GM19467 (cell line): ENCODE data around the gene JPT1.
"Not testable (repeated sequence)": the region's sequence is repeated elsewhere in the genome, so short reads cannot be mapped to it uniquely, and the experiment has no call there.

Source experiments
- ATAC-seq: cut with Tn5 transposase; IDR thresholded peaks from one replicate; pipeline ENCODE4 v1.9.1; 2021; ENCODE audit warnings: mild to moderate bottlenecking, moderate library complexity; ENCODE audit not compliant: unreplicated experiment

JPT1 gene

DNA sequence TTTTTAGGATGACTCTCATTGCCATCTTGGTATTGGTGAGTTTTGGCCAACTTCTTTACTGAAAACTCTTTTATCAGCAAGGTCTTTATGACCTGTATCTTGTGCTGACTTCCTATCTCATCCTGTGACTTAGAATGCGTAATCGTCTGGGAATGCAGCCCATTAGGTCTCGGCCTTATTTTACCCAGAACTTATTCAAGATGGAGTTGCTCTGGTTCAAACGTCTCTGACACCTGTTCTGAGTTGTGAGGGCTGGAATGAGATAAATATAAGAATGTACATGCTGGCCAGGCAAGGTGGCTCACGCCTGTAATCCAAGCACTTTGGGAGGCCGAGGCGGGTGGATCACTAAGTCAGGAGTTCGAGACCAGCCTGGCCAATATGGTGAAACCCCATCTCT lies 4.2 kb upstream of the JPT1 start:
- ATAC-seq, result not testable (repeated sequence)

DNA sequence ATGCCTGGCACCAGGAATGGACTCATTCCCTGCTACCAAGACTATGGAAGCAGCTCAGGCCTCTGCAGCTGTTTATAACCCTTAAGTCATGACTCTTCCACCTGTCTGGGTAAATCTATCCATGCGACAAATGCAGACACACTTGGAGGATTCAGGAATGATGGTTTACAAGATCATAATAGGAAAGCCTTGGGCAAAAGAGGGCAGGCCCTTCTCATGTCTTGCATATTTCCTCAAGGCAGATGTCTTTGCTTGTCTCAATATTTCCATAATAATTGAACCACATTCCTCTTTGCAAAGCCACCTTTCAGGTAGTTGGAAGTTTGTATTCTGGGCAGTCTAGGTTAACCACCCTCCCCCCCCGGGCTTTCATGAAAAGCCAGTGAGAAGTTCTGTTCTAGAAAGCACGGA lies 884 bp upstream of the JPT1 start:
- no peak for ATAC-seq

DNA sequence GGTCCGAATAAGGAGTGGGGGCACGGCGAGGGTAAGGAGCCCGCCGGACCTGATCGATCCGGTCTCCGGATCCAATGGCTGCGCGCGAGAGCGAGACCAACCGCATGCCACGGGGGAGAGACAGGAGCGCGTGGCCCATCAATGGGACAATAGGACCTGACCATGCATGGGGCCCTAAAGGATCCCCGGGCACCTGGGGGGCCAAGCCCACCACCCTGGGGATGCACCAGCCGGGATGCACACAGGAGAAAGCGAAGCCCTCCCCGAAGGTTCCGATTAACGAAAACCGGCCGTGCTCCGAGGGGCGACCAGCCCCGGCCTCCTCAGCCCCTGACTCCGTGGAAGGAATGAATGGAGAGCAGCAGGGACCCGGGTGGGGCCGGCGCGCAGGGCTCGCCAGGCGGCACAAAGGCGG lies 525 bp downstream of the JPT1 start:
- no peak for ATAC-seq

GRCh38 chr17:75152922-75153779 lies 1.2 kb downstream of the JPT1 start:
- ATAC-seq, result no peak

DNA sequence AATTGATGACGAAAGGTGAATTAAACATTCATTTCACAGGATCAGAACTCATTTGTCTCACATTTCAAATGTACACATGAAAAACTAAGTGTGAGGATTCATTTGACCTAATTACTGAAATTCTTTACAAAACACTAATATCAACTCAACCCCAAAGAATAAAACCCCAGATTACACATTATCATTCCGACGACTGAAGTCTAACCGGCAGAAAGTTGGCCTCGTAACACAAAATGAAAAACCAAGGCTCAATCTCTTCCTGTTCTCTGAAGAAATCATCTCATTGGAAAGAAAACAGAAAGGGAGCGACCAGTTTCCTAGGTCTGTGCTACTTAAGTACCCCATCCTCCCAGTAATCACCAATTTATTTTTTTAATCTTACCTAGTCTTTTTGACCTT lies 1.8 kb downstream of the JPT1 start:
- no peak for ATAC-seq

- no peak for ATAC-seq
Measured at GRCh38 chr17:75151930-75152329, 2.4 kb downstream of the JPT1 start.

DNA sequence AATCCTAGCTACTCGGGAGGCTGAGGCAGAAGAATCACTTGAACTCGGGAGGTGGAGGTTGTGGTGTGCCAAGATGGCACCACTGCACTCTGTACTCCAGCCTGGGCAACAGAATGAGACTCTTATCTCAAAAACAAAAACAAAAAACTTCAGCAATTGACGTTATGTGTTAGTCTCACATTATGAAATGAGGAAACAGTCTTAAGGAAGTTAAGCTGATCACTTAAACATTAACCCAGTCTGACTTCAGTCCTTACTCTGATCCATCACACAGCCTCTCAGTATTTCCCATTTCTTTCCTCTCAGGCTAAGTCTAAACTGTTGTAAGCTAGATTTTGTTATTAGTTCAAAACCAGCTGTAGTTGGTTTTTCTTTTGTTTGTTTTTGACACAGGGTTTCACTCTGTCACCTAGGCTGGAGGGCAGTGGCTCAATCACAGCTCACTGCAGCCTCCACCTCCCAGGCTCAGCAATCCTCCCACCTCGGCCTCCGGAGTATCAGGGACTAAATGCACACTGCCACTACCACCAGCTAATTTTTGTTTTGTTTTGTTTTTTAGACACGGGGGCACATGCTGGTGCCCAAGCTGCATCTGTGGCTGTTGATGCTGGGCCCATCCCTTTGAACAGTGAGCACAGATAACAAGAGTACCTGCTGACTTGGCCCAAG lies 6.3 kb downstream of the JPT1 start:
- no peak for ATAC-seq

DNA sequence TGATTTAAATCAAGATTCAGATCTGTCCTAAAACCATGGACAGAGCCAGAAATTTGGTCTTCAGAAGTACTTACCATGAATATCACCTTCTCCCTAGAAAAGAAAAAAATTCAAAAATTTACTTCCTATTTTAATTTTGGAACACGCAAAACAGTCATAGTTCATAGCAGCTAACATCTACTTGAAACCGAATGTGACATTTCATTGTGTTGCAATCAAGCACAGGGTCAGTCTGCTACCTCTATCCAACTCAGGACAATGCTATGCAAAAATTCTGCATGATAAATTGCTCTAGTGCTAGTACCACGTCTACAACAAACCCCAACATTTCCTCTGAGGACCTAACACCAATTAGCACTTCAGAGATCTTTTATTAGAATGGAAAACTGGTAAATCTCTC lies 7.7 kb downstream of the JPT1 start:
- ATAC-seq, result no peak

- no peak for ATAC-seq
Measured at GRCh38 chr17:75144816-75145512, 9.3 kb downstream of the JPT1 start.

DNA sequence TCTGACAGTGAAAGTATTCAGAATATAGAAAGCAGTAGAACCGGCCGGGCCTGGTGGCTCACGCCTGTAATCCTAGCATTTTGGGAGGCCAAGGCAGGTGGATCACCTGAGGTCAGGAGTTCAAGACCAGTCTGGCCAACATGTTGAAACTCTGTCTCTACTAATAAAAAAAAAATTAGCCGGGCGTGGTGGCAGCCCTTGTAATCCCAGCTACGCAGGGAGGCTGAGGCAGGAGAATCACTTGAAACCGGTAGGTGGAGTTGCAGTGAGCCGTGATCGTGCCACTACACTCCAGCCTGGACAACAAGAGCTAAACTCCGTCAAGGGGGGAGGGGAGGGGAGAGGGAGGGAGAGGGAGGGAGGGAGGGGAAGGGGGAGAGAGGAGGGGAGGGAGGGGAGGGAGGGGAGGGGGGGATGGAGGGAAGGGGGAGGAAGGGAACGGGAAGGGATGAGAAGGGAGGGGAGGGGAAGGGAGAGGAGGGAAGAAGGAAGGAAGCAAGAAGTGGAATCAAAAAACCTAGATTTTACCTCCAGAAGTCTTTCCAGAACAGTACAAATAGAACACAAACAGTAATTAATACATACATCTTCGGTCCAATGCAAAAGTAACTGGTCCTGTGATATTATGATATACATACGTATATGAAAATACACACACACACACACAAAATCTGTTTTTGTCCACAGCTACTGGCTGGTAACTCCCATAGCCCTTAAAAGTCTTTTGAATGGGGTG lies 11.9 kb downstream of the JPT1 start:
- ATAC-seq, result no peak

- no peak for ATAC-seq
Measured at GRCh38 chr17:75138519-75138918, 15.8 kb downstream of the JPT1 start.

GRCh38 chr17:75137762-75138161 lies 16.6 kb downstream of the JPT1 start:
- not testable (repeated sequence) for ATAC-seq

DNA sequence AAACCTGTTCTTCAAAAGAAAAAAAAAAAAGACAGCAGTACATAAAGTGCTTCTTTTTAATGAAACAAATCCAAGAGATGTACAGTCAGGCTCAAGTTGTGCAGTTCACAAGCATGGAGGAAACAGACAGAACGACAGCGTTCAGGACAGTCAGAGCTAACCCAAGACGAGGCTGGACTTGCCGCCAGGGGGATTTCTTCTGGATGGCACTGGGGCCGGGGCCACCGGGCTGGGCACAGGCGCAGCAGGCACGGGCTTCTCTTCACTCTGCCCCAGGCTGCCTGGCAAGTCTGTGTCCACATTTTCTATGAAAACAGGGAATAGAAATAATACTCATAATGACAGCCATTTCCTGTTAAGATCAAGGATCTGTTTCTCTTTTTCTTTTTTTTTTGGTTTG lies 18.4 kb downstream of the JPT1 start:
- no peak for ATAC-seq

GRCh38 chr17:75135452-75135851 lies 18.9 kb downstream of the JPT1 start:
- no peak for ATAC-seq

- not testable (repeated sequence) for ATAC-seq
Measured at GRCh38 chr17:75133607-75134347, 20.5 kb downstream of the JPT1 start.

DNA sequence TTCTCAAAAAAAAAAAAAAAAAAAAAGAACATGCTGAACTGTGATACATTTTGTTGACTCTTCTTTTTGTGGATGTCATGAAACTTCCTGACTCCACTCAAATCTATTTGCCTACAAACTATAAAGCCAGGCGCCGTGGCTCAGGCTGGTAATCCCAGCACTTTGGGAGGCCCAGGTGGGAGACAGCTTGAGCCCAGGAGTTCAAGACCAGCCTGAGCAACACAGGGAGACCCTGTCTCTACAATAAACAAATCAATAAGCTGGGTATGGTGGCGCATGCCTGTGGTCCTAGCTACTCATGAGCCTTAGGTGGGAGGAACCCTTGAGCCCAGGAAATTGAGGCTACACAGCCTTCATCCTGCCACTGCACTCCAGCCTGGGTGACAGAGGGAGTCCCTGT lies 21.3 kb downstream of the JPT1 start:
- ATAC-seq, result no peak

- ATAC-seq, result not testable (repeated sequence)
Measured at GRCh38 chr17:75132018-75133000, 22.0 kb downstream of the JPT1 start.

- peak; percentile 73 for ATAC-seq
Measured at GRCh38 chr17:75131278-75132017, 22.9 kb downstream of the JPT1 start, which contains the start of gene NT5C. NT5C (minus strand) TSS chr17:75131742; CDS start chr17:75131707, 35 bp downstream.
